ENCODE results near the gene FOSL2.

Gene FOSL2

GRCh38 chr2:28406276-28407096 is 13.8 kb downstream of the FOSL2 start:
- in situ Hi-C loops (cut with MboI; ENCODE audit: low pct_unique_long_range_greater_than_20kb, low sequenced_read_pairs), result no loop called here
- peak; percentile 38 for DNase-seq

GRCh38 chr2:28407131-28407975 is 14.7 kb downstream of the FOSL2 start:
- in situ Hi-C loops (cut with MboI; ENCODE audit: low pct_unique_long_range_greater_than_20kb, low sequenced_read_pairs), result no loop called here
- DNase-seq, result no peak

- DNase-seq, result no peak
- in situ Hi-C loops (cut with MboI; ENCODE audit: low pct_unique_long_range_greater_than_20kb, low sequenced_read_pairs), result no loop called here
Observed at GRCh38 chr2:28407976-28408690, 15.5 kb downstream of the FOSL2 start.

- in situ Hi-C loops (cut with MboI; ENCODE audit: low pct_unique_long_range_greater_than_20kb, low sequenced_read_pairs), result no loop called here
- no peak for DNase-seq
Observed at GRCh38 chr2:28408764-28409599, 16.3 kb downstream of the FOSL2 start.

GRCh38 chr2:28411166-28411755 is 18.6 kb downstream of the FOSL2 start:
- DNase-seq, result no peak
- in situ Hi-C loops (cut with MboI; ENCODE audit: low pct_unique_long_range_greater_than_20kb, low sequenced_read_pairs), result no loop called here

GRCh38 chr2:28411956-28412609 is 19.4 kb downstream of the FOSL2 start:
- in situ Hi-C loops (cut with MboI; ENCODE audit: low pct_unique_long_range_greater_than_20kb, low sequenced_read_pairs), result no loop called here
- no peak for DNase-seq

GRCh38 chr2:28412625-28413151 is 20.0 kb downstream of the FOSL2 start:
- in situ Hi-C loops (cut with MboI; ENCODE audit: low pct_unique_long_range_greater_than_20kb, low sequenced_read_pairs), result no loop called here
- no peak for DNase-seq

- DNase-seq, result peak; percentile 2
- in situ Hi-C loops (cut with MboI; ENCODE audit: low pct_unique_long_range_greater_than_20kb, low sequenced_read_pairs), result no loop called here
Observed at GRCh38 chr2:28413152-28413898, 20.7 kb downstream of the FOSL2 start.

- in situ Hi-C loops (cut with MboI; ENCODE audit: low pct_unique_long_range_greater_than_20kb, low sequenced_read_pairs), result no loop called here
- DNase-seq, result no peak
Observed at GRCh38 chr2:28413899-28414295, 21.2 kb downstream of the FOSL2 start.

GRCh38 chr2:28414583-28414982 is 21.9 kb downstream of the FOSL2 start:
- in situ Hi-C loops (cut with MboI; ENCODE audit: low pct_unique_long_range_greater_than_20kb, low sequenced_read_pairs), result no loop called here
- no peak for DNase-seq

GRCh38 chr2:28415010-28415409 is 22.4 kb downstream of the FOSL2 start:
- DNase-seq, result no peak
- in situ Hi-C loops (cut with MboI; ENCODE audit: low pct_unique_long_range_greater_than_20kb, low sequenced_read_pairs), result no loop called here

- in situ Hi-C loops (cut with MboI; ENCODE audit: low pct_unique_long_range_greater_than_20kb, low sequenced_read_pairs), result no loop called here
Observed at GRCh38 chr2:28415715-28416114, 23.1 kb downstream of the FOSL2 start.

GRCh38 chr2:28419003-28419402 is 26.3 kb downstream of the FOSL2 start:
- DNase-seq, result no peak

More at GRCh38 chr2:28415715-28416114, 23.1 kb downstream of the FOSL2 start:
- no peak for DNase-seq

GRCh38 chr2:28419443-28420270 is 27.0 kb downstream of the FOSL2 start:
- in situ Hi-C loops (cut with MboI; ENCODE audit: low pct_unique_long_range_greater_than_20kb, low sequenced_read_pairs), result no loop called here
- DNase-seq, result peak; percentile 7

More at GRCh38 chr2:28419003-28419402, 26.3 kb downstream of the FOSL2 start:
- in situ Hi-C loops (cut with MboI; ENCODE audit: low pct_unique_long_range_greater_than_20kb, low sequenced_read_pairs), result no loop called here

GRCh38 chr2:28420722-28421121 is 28.1 kb downstream of the FOSL2 start:
- no peak for DNase-seq
- in situ Hi-C loops (cut with MboI; ENCODE audit: low pct_unique_long_range_greater_than_20kb, low sequenced_read_pairs), result no loop called here

Data from KBM-7 (cell line).